H1 (cell line): ENCODE data around the gene CAB39L. TPM values are rescaled to one million over a fixed set of nuclear protein-coding genes. Genes with fewer than 3 reads are reported as not detected.

Experiments used
- CTCF ChIA-PET: fragments of 300-600 bp; sonication (Branson Sonifier 250); formaldehyde crosslinking; loops from one replicate; lab custom pipeline; 2021; ENCODE audit not compliant: partially characterized antibody; lab: Charles Lee
- POLR2A ChIA-PET: fragments of 300-600 bp; sonication (Branson Sonifier 250); formaldehyde crosslinking; loops from one replicate; lab custom pipeline; 2021; ENCODE audit warnings: inconsistent platforms; ENCODE audit not compliant: partially characterized antibody; lab: Charles Lee
- DNase-seq, 2 experiments: peaks; one replicate each; pipeline versions ENCODE4 v3.0.0 to v3.0.0-alpha.2; 2010 to 2022; ENCODE audit warnings: low spot score in 2 of 2, low read depth in 1 of 2, mixed read lengths in 1 of 2
- FAIRE-seq: peaks from 2 replicates; lab custom pipeline; 2011; peaks lifted over from hg19 to GRCh38; lab: Jason Lieb, UNC
- H2AFZ ChIP-seq: 2 replicates; pipeline ENCODE4 v1.8.1; 2012; ENCODE audit warnings: low read length, inconsistent platforms
- H2AK5ac ChIP-seq: 2 replicates; pipeline ENCODE4 v1.6.1; 2013; ENCODE audit warnings: low read depth, low read length
- H2BK120ac ChIP-seq: replicated peaks from 2 replicates; pipeline ENCODE3; 2013; ENCODE audit warnings: low read depth, low read length, inconsistent platforms
- H2BK12ac ChIP-seq: 2 replicates; pipeline ENCODE4 v1.6.1; 2013; ENCODE audit warnings: low read depth, low read length
- H2BK15ac ChIP-seq: 2 replicates; pipeline ENCODE4 v1.6.1; 2013; ENCODE audit warnings: low read length
- H2BK20ac ChIP-seq: 2 replicates; pipeline ENCODE4 v1.6.1; 2013; ENCODE audit warnings: low read length
- H2BK5ac ChIP-seq: 2 replicates; pipeline ENCODE4 v1.6.1; 2013; ENCODE audit warnings: low read depth, low read length
- H3K14ac ChIP-seq: 2 replicates; pipeline ENCODE4 v1.6.1; 2013; ENCODE audit warnings: inconsistent platforms; ENCODE audit not compliant: insufficient read length
- H3K18ac ChIP-seq: 2 replicates; pipeline ENCODE4 v1.6.1; 2013; ENCODE audit warnings: low read length; ENCODE audit errors: extremely low read depth
- H3K23ac ChIP-seq: 2 replicates; pipeline ENCODE4 v1.6.1; 2013; ENCODE audit warnings: inconsistent platforms; ENCODE audit not compliant: insufficient read length
- H3K23me2 ChIP-seq: 2 replicates; pipeline ENCODE4 v1.6.1; 2013; ENCODE audit warnings: low read depth, low read length
- H3K27ac ChIP-seq: 2 replicates; pipeline ENCODE4 v1.6.1; 2011; ENCODE audit warnings: low read depth, low read length, inconsistent platforms
- H3K27me3 ChIP-seq, 4 experiments: replicated peaks in 1 of 4; 1 replicate in 1 of 4; 2 replicates in 3 of 4; pipeline versions ENCODE4 v1.6.1 to v1.8.1; 2011 to 2013; ENCODE audit warnings: low read length in 3 of 4, mild to moderate bottlenecking in 3 of 4, inconsistent platforms in 2 of 4, mixed read lengths in 2 of 4, moderate library complexity in 1 of 4; ENCODE audit not compliant: control insufficient read depth in 3 of 4, insufficient read depth in 3 of 4; ENCODE audit errors: extremely low read depth in 1 of 4
- H3K36me3 ChIP-seq, 4 experiments: 2 replicates each; pipeline versions ENCODE4 v1.6.1 to v1.8.1; 2011 to 2013; ENCODE audit warnings: mild to moderate bottlenecking in 4 of 4, low read length in 3 of 4, moderate library complexity in 2 of 4, control low read depth in 1 of 4, inconsistent platforms in 1 of 4; ENCODE audit not compliant: insufficient read depth in 4 of 4, control insufficient read depth in 2 of 4
- H3K4ac ChIP-seq: replicated peaks from 2 replicates; pipeline ENCODE3; 2013; ENCODE audit warnings: low read length, low read depth, mixed read lengths, inconsistent platforms; ENCODE audit not compliant: insufficient read length
- H3K4me1 ChIP-seq, 4 experiments: replicated peaks in 1 of 4; 1 replicate in 1 of 4; 2 replicates in 3 of 4; pipeline versions ENCODE4 v1.6.1 to v1.8.1; 2011 to 2013; ENCODE audit warnings: low read length in 3 of 4, inconsistent platforms in 2 of 4, mixed read lengths in 1 of 4; ENCODE audit not compliant: insufficient read depth in 4 of 4, control insufficient read depth in 3 of 4
- H3K4me2 ChIP-seq, 2 experiments: 2 replicates each; pipeline versions ENCODE4 v1.6.1 to v1.8.1; 2011 to 2013; ENCODE audit warnings: low read depth in 2 of 2, low read length in 2 of 2, control low read depth in 1 of 2, inconsistent platforms in 1 of 2, mild to moderate bottlenecking in 1 of 2; ENCODE audit not compliant: insufficient read depth in 1 of 2
- H3K4me3 ChIP-seq, 4 experiments: fragments of 200-600, 300-600 bp in 1 of 4; sonication (generic), shearing (Covaris generic), sonication (Bioruptor Twin) in 1 of 4; 2 replicates each; pipeline versions ENCODE4 v1.5.1 to v1.8.1; 2011 to 2016; ENCODE audit warnings: low read length in 4 of 4, low read depth in 3 of 4, control low read depth in 2 of 4, inconsistent platforms in 2 of 4, mild to moderate bottlenecking in 2 of 4, mixed read lengths in 1 of 4, moderate library complexity in 1 of 4; ENCODE audit not compliant: insufficient read depth in 2 of 4; ENCODE audit errors: extremely low read depth in 1 of 4
- H3K56ac ChIP-seq: replicated peaks from 2 replicates; pipeline ENCODE3; 2013; ENCODE audit warnings: low read depth, mild to moderate bottlenecking, mixed read lengths, low read length, inconsistent platforms; ENCODE audit not compliant: insufficient read length
- H3K79me1 ChIP-seq: 2 replicates; pipeline ENCODE4 v1.6.1; 2013; ENCODE audit warnings: low read depth, low read length, control low read depth
- H3K79me2 ChIP-seq, 2 experiments: 2 replicates each; pipeline versions ENCODE4 v1.6.1 to v1.8.1; 2012 to 2013; ENCODE audit warnings: low read length in 2 of 2, mild to moderate bottlenecking in 2 of 2, inconsistent platforms in 1 of 2; ENCODE audit not compliant: insufficient read depth in 2 of 2, control insufficient read depth in 1 of 2
- H3K9ac ChIP-seq, 4 experiments: replicated peaks in 1 of 4; 1 replicate in 1 of 4; 2 replicates in 3 of 4; pipeline versions ENCODE4 v1.6.1 to v1.8.1; 2011 to 2013; ENCODE audit warnings: low read depth in 3 of 4, low read length in 3 of 4, control low read depth in 2 of 4, mild to moderate bottlenecking in 2 of 4, moderate library complexity in 2 of 4, inconsistent platforms in 1 of 4; ENCODE audit errors: extremely low read depth in 1 of 4
- H3K9me3 ChIP-seq, 2 experiments: 2 replicates each; pipeline versions ENCODE4 v1.6.1 to v1.8.1; 2012 to 2013; ENCODE audit warnings: mild to moderate bottlenecking in 2 of 2, moderate library complexity in 2 of 2, control low read depth in 1 of 2, inconsistent platforms in 1 of 2, low read depth in 1 of 2, low read length in 1 of 2, mixed read lengths in 1 of 2; ENCODE audit not compliant: insufficient read depth in 2 of 2
- H4K20me1 ChIP-seq, 2 experiments: replicated peaks in 1 of 2; 2 replicates each; pipeline versions ENCODE3 to v1.8.1; 2011 to 2013; ENCODE audit warnings: inconsistent platforms in 2 of 2, low read length in 2 of 2, mild to moderate bottlenecking in 1 of 2; ENCODE audit not compliant: insufficient read depth in 2 of 2, control insufficient read depth in 1 of 2
- H4K5ac ChIP-seq: 2 replicates; pipeline ENCODE4 v1.6.1; 2013; ENCODE audit warnings: low read length, low read depth, mixed read lengths, inconsistent platforms; ENCODE audit not compliant: insufficient read length
- H4K8ac ChIP-seq: 2 replicates; pipeline ENCODE4 v1.8.0; 2013; ENCODE audit warnings: mild to moderate bottlenecking, moderate library complexity, low read length, inconsistent platforms; ENCODE audit not compliant: insufficient read depth; ENCODE audit errors: extremely low read depth
- H4K91ac ChIP-seq: replicated peaks from 2 replicates; pipeline ENCODE3; 2013; ENCODE audit warnings: low read length, mixed read lengths, inconsistent platforms; ENCODE audit not compliant: insufficient read length
- BRCA1 ChIP-seq: IDR thresholded peaks from 2 replicates; pipeline ENCODE4 v1.6.1; 2012; ENCODE audit warnings: low read depth, low read length, improper control_type of control experiment
- CEBPB ChIP-seq: IDR thresholded peaks from 2 replicates; pipeline ENCODE4 v1.6.1; 2012; ENCODE audit warnings: low read depth, low read length
- MAX ChIP-seq: IDR thresholded peaks from 2 replicates; pipeline ENCODE4 v1.6.1; 2012; ENCODE audit warnings: inconsistent platforms
- NANOG ChIP-seq: IDR thresholded peaks from 2 replicates; pipeline ENCODE4 v1.6.1; 2011; ENCODE audit warnings: low read length, low read depth, mild to moderate bottlenecking, inconsistent platforms; ENCODE audit not compliant: insufficient read depth, poor library complexity, severe bottlenecking
- NRF1 ChIP-seq: IDR thresholded peaks from 2 replicates; pipeline ENCODE4 v1.6.1; 2011; ENCODE audit warnings: mild to moderate bottlenecking, low read depth, low read length, improper control_type of control experiment
- PHF8 ChIP-seq: fragments of 200-600 bp; sonication (generic); conservative IDR thresholded peaks from 2 replicates; pipeline ENCODE4 v1.7.1; 2012; ENCODE audit warnings: low read depth, mild to moderate bottlenecking, inconsistent platforms, low read length, moderate library complexity
- SIRT6 ChIP-seq: IDR thresholded peaks from one replicate; pipeline ENCODE4 v1.7.1; 2012; ENCODE audit warnings: low read length, inconsistent platforms
- SP2 ChIP-seq: IDR thresholded peaks from 2 replicates; pipeline ENCODE4 v1.6.1; 2012; ENCODE audit warnings: mild to moderate bottlenecking, low read length, inconsistent platforms
- TEAD4 ChIP-seq: IDR thresholded peaks from 2 replicates; pipeline ENCODE4 v1.6.1; 2012; ENCODE audit warnings: low read depth, low read length, inconsistent platforms, mixed read lengths
- WGBS, 2 experiments: shearing (Covaris generic) in 1 of 2; methylation state at CpG; one replicate each; pipeline versions ENCODE4 v1.1.6 to v1.1.7; 2013 to 2015; ENCODE audit warnings: low lambda C conversion rate in 2 of 2, mixed read lengths in 2 of 2, inconsistent platforms in 1 of 2, low coverage in 1 of 2, missing lambda C conversion rate in 1 of 2; ENCODE audit not compliant: insufficient replicate concordance in 2 of 2, insufficient coverage in 1 of 2, insufficient read length in 1 of 2; ENCODE audit errors: extremely low coverage in 1 of 2, missing lambda C conversion rate in 1 of 2; 5-methylcytosine and 5-hydroxymethylcytosine counted together
- polyA plus RNA-seq, 7 experiments: library from polyadenylated mRNA; depleted of rRNA in 3 of 7; stranded (reverse) in 5 of 7; unstranded in 2 of 7; fragments of >200 nt in 5 of 7; fragments of 200-250 nt in 2 of 7; gene quantifications; 1 replicate in 5 of 7; 2 replicates in 1 of 7; 4 replicates in 1 of 7; pipeline versions ENCODE4 v1.2.1 to v1.2.3, GENCODE V29; 2011 to 2013; ENCODE audit warnings: missing spikeins in 2 of 7, mixed read lengths in 2 of 7
- total RNA-seq: library from RNA; stranded (reverse); fragmentation: NEBNext Ultra II Directional; extraction: Animal tissue kit (Norgen Biotek cat#: 25700); gene quantifications from 2 replicates; pipeline ENCODE4 v1.2.1, GENCODE V29; 2021

The CAB39L gene
- total and polyA plus RNA-seq, 2 of the 8 experiments (the other 6 are each of a cell fraction or from before 2014, with no cell fraction given), result 2.5 to 4.8 TPM

GRCh38 chr13:49407936-49408335 lies 35.9 kb downstream of the CAB39L start:
- H3K79me1 ChIP-seq, result no peaks in the 10 kb centered on the region
- no peak overlapping the region for H3K18ac ChIP-seq
- H3K27me3 ChIP-seq, result peaks cover 14 to 41% (median 28%) of the 10 kb centered on the region in 4 experiments
- H2BK120ac ChIP-seq, result no peak overlapping the region
- H3K4me1 ChIP-seq, result peaks cover 0 to 5% (median 0%) of the 10 kb centered on the region in 4 experiments; a peak in 3 of 7 replicates
- H3K36me3 ChIP-seq, result no peaks in the 10 kb centered on the region
- H2AFZ ChIP-seq, result no peak overlapping the region
- 88% methylated on average over 4 of the region's 4 CpGs; no CpG with 5 or more reads in 1 of the 2 experiments for WGBS, 2 experiments
- no peak overlapping the region for H2AK5ac ChIP-seq
- no peak overlapping the region for H3K4me3 ChIP-seq
- H3K9me3 ChIP-seq, result no peaks in the 10 kb centered on the region
- DNase-seq (no peak), FAIRE-seq (no peak)
- no peak overlapping the region for H3K4me2 ChIP-seq
- no peak overlapping the region for H4K5ac ChIP-seq
- H2BK5ac ChIP-seq, result no peak overlapping the region
- H2BK15ac ChIP-seq, result no peak overlapping the region
- POLR2A ChIA-PET, result no interaction called here
- no peak overlapping the region for H3K4ac ChIP-seq
- no peak overlapping the region for H4K91ac ChIP-seq
- H3K14ac ChIP-seq, result no peak overlapping the region
- no peak overlapping the region for H4K8ac ChIP-seq
- H3K56ac ChIP-seq, result no peak overlapping the region
- no peaks in the 10 kb centered on the region for H3K79me2 ChIP-seq
- H4K20me1 ChIP-seq, result peaks cover 0 to 3% of the 10 kb centered on the region in 2 experiments
- no peak overlapping the region for H3K9ac ChIP-seq
- no peak for TF ChIP-seq TEAD4
- TF ChIP-seq PHF8, result no peak
- TF ChIP-seq BRCA1, result no peak
- no peak for TF ChIP-seq MAX
- TF ChIP-seq SP2, result no peak
- TF ChIP-seq NRF1, result no peak
- no peak for TF ChIP-seq NANOG
- no peak for TF ChIP-seq CEBPB
- TF ChIP-seq SIRT6, result no peak
- no peak overlapping the region for H3K27ac ChIP-seq
- no peak overlapping the region for H3K23ac ChIP-seq
- CTCF ChIA-PET, result interaction anchor here (0.6 kb wide), 1 partner anchor 146 kb away, joined by 3 read pairs; no protein-coding TSS in a partner anchor
- no peaks in the 10 kb centered on the region for H3K23me2 ChIP-seq
- no peak overlapping the region for H2BK20ac ChIP-seq
- no peak overlapping the region for H2BK12ac ChIP-seq
